HCT116 (cell line): ENCODE results near the gene CSF2RB.
A peak's percentile ranks its signal among the peaks of the same experiment; 100 is the strongest.

Source experiments
- ELF1 ChIP-seq: IDR thresholded peaks from 2 replicates; pipeline ENCODE4 v1.6.1; 2012; ENCODE audit warnings: low read depth, borderline replicate concordance
- EZH2 ChIP-seq: fragments of 200-600 bp; sonication (generic); IDR thresholded peaks from 2 replicates; pipeline ENCODE4 v1.6.1; 2017; ENCODE audit warnings: antibody characterized with exemption, mixed run types
- POLR2A ChIP-seq: IDR thresholded peaks from 2 replicates; pipeline ENCODE4 v1.7.0; 2011; ENCODE audit warnings: borderline replicate concordance; ENCODE audit not compliant: insufficient read depth, insufficient read length; ENCODE audit errors: extremely low read depth
- POLR2AphosphoS5 ChIP-seq: IDR thresholded peaks from 2 replicates; pipeline ENCODE4 v1.6.1; 2011; ENCODE audit warnings: mild to moderate bottlenecking, low read depth, low read length, moderate library complexity
- REST ChIP-seq: IDR thresholded peaks from 2 replicates; pipeline ENCODE4 v1.6.1; 2012; ENCODE audit warnings: low read depth
- TCF7L2 ChIP-seq: IDR thresholded peaks from 2 replicates; pipeline ENCODE4 v1.7.0; 2011; ENCODE audit warnings: borderline replicate concordance, inconsistent platforms; ENCODE audit not compliant: insufficient read depth, insufficient read length; ENCODE audit errors: extremely low read depth
- YY1 ChIP-seq: IDR thresholded peaks from 2 replicates; pipeline ENCODE4 v1.6.1; 2011; ENCODE audit warnings: low read length, low read depth, moderate library complexity, mild to moderate bottlenecking; ENCODE audit not compliant: insufficient replicate concordance; ENCODE audit errors: extremely low read depth
- ZFX ChIP-seq: fragments of 450-650 bp; IDR thresholded peaks from 2 replicates; pipeline ENCODE4 v1.6.1; 2017
- ZNF274 ChIP-seq: fragments of 200-500 bp; sonication (Bioruptor generic); IDR thresholded peaks from 2 replicates; pipeline ENCODE4 v1.6.1; 2014; ENCODE audit warnings: mild to moderate bottlenecking, low read depth, low read length, inconsistent platforms
- TF ChIP-seq, protein P1 (sequence below), 3 experiments: fragments of 200-600 bp in 1 of 3; sonication (generic) in 1 of 3; IDR thresholded peaks in 2 of 3; conservative IDR thresholded peaks in 1 of 3; 2 replicates each; pipeline ENCODE4 v1.5.1; 2012 to 2017; ENCODE audit warnings: low read depth in 2 of 3, low read length in 2 of 3, antibody characterized with exemption in 1 of 3, borderline replicate concordance in 1 of 3, control low read depth in 1 of 3, mild to moderate bottlenecking in 1 of 3, mixed read lengths in 1 of 3, mixed run types in 1 of 3, moderate library complexity in 1 of 3; ENCODE audit not compliant: insufficient read depth in 1 of 3

DNA sequence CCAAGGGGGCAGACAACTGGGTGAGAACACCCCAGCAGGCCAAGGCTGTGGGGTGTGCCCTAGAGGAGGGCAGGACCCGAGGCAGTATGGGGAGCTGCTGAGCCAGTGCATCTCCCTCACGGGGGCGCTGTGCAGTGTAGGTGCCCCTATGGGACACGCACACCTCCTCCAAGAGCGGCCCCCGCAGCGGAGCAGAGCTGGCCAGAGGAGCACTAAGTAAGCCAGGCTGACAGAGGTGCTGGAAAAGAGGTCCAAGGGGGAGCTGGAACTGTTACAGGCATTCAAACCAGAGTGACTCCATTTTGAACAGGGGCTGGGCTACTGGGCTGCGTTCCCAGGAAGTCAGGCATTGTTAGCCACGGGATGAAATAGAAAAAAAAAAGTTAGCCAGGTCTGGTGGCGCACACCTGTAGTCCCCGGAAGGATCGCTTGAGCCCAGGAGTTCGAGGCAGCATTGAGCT, 64.0 kb downstream of the CSF2RB start:
- TF ChIP-seq REST (no peak), ZNF274 (no peak), YY1 (no peak), EZH2 (no peak), POLR2A (no peak), ZFX (no peak), POLR2AphosphoS5 (no peak), ELF1 (no peak), TCF7L2 (no peak)
- TF ChIP-seq, protein P1, sequence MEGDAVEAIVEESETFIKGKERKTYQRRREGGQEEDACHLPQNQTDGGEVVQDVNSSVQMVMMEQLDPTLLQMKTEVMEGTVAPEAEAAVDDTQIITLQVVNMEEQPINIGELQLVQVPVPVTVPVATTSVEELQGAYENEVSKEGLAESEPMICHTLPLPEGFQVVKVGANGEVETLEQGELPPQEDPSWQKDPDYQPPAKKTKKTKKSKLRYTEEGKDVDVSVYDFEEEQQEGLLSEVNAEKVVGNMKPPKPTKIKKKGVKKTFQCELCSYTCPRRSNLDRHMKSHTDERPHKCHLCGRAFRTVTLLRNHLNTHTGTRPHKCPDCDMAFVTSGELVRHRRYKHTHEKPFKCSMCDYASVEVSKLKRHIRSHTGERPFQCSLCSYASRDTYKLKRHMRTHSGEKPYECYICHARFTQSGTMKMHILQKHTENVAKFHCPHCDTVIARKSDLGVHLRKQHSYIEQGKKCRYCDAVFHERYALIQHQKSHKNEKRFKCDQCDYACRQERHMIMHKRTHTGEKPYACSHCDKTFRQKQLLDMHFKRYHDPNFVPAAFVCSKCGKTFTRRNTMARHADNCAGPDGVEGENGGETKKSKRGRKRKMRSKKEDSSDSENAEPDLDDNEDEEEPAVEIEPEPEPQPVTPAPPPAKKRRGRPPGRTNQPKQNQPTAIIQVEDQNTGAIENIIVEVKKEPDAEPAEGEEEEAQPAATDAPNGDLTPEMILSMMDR (IDR thresholded peaks at IDR 0.05 in 2 of 3, conservative IDR thresholded peaks at IDR 0.05 in 1 of 3; ENCODE audit: borderline replicate concordance in 1 of 3, insufficient read depth in 1 of 3, low read depth in 2 of 3, low read length in 2 of 3): peak; percentile 37 to 63 (median 61); a peak in 5 of 6 replicates
